AG09309 (cell line): ENCODE data around the gene MAPK11.

Source experiments
- DNase-seq: peaks from one replicate; pipeline ENCODE4 v3.0.0-alpha.2; 2010; ENCODE audit warnings: low read depth
- H3K4me3 ChIP-seq: 2 replicates; pipeline ENCODE4 v1.5.1; 2011; ENCODE audit warnings: mild to moderate bottlenecking, low read depth, low read length, moderate library complexity; ENCODE audit not compliant: control insufficient read depth
- CTCF ChIP-seq: IDR thresholded peaks from 2 replicates; pipeline ENCODE4 v1.5.1; 2011; ENCODE audit warnings: mild to moderate bottlenecking, low read depth, low read length, inconsistent platforms; ENCODE audit not compliant: insufficient read depth, control insufficient read depth; ENCODE audit errors: missing control alignments

MAPK11 gene

GRCh38 chr22:50303848-50304527 is 33.8 kb upstream of the MAPK11 start:
- peak overlapping the region; percentile 2; the same call in 1 of the 2 replicates for H3K4me3 ChIP-seq
- no peak for TF ChIP-seq CTCF
- DNase-seq, result no peak

GRCh38 chr22:50303515-50303847 is 33.3 kb upstream of the MAPK11 start:
- no peak for TF ChIP-seq CTCF
- no peak for DNase-seq
- H3K4me3 ChIP-seq, result no peak overlapping the region

DNA sequence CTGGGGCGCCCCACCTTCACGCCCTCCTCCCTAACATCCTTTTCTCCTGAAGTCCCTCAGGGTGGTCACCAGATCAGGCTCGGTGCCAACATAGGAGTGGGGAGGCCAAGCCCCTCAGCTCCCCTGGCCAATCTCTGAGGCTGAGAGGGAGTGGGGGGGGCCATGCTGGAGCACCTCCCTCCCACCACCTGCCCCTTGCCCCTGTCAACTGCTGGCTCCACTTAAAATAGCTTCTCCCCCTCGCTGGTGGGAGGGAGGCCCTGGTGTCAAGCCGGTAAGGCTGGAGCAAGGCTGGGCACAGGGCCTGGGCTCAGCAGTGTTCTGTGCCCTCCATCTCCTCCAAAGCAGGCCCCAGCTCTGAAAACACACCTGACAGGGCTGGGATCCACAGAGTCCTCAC is 32.4 kb upstream of the MAPK11 start:
- TF ChIP-seq CTCF, result no peak
- H3K4me3 ChIP-seq, result no peak overlapping the region
- DNase-seq, result no peak

- H3K4me3 ChIP-seq, result no peak overlapping the region
- no peak for TF ChIP-seq CTCF
- no peak for DNase-seq
Observed at GRCh38 chr22:50302041-50302541, 31.9 kb upstream of the MAPK11 start.

GRCh38 chr22:50301581-50301991 is 31.4 kb upstream of the MAPK11 start:
- no peak overlapping the region for H3K4me3 ChIP-seq
- TF ChIP-seq CTCF, result no peak
- no peak for DNase-seq

GRCh38 chr22:50300620-50301257 is 30.6 kb upstream of the MAPK11 start:
- no peak overlapping the region for H3K4me3 ChIP-seq
- no peak for DNase-seq
- TF ChIP-seq CTCF, result no peak
